AG10803 (cell line): ENCODE measurements around the gene PLPPR2.
"Not testable (repeated sequence)": the region's sequence is repeated elsewhere in the genome, so short reads cannot be mapped to it uniquely, and the experiment has no call there.

Experiments
- DNase-seq: peaks from one replicate; pipeline ENCODE4 v3.0.0; 2010; ENCODE audit warnings: low read depth
- H3K4me3 ChIP-seq: 2 replicates; pipeline ENCODE4 v1.5.1; 2011; ENCODE audit warnings: mild to moderate bottlenecking, low read length, control low read depth
- CTCF ChIP-seq: conservative IDR thresholded peaks from 2 replicates; pipeline ENCODE4 v1.5.1; 2011; ENCODE audit warnings: mild to moderate bottlenecking, low read length, control low read depth, inconsistent platforms

The PLPPR2 gene

GRCh38 chr19:11324079-11324661 lies 31.1 kb upstream of the PLPPR2 start:
- TF ChIP-seq CTCF = no peak
- H3K4me3 ChIP-seq = peak overlapping the region; percentile 18
- peak; percentile 97 for DNase-seq

- DNase-seq = no peak
- no peak for TF ChIP-seq CTCF
- no peak overlapping the region for H3K4me3 ChIP-seq
These were observed 30.4 kb upstream of the PLPPR2 start for GRCh38 chr19:11324748-11325389.

GRCh38 chr19:11325544-11325943 lies 29.7 kb upstream of the PLPPR2 start:
- TF ChIP-seq CTCF = no peak
- no peak overlapping the region for H3K4me3 ChIP-seq
- DNase-seq = no peak

- no peak overlapping the region for H3K4me3 ChIP-seq
- TF ChIP-seq CTCF = no peak
- no peak for DNase-seq
These were observed 25.1 kb upstream of the PLPPR2 start for GRCh38 chr19:11330127-11330526.

- no peak overlapping the region for H3K4me3 ChIP-seq
- TF ChIP-seq CTCF = no peak
- no peak for DNase-seq
These were observed 23.7 kb upstream of the PLPPR2 start for GRCh38 chr19:11331502-11331901.

- TF ChIP-seq CTCF = no peak
- H3K4me3 ChIP-seq = no peak overlapping the region
- no peak for DNase-seq
These were observed 22.4 kb upstream of the PLPPR2 start for GRCh38 chr19:11332822-11333221.

GRCh38 chr19:11333838-11334237 lies 21.4 kb upstream of the PLPPR2 start:
- H3K4me3 ChIP-seq = not testable (repeated sequence)
- peak; percentile 32 for DNase-seq
